OCI-LY3 (cell line): ENCODE measurements around the gene DUSP10.

Experiments used
- H2AFZ ChIP-seq: fragments of 200-600, 300-600 bp; shearing (Covaris generic); 2 replicates; pipeline ENCODE4 v1.6.0; 2014; ENCODE audit warnings: antibody characterized with exemption, low read depth, low read length
- H3K27ac ChIP-seq: fragments of 200-600, 300-600 bp; sonication (generic); 2 replicates; pipeline ENCODE4 v1.5.1; 2014; ENCODE audit warnings: mild to moderate bottlenecking, low read length, moderate library complexity, mixed read lengths
- H3K27me3 ChIP-seq: fragments of 200-600, 300-600 bp; sonication (generic); 2 replicates; pipeline ENCODE4 v1.6.1; 2014; ENCODE audit warnings: low read depth, low read length, mixed read lengths
- H3K36me3 ChIP-seq: fragments of 200-600, 300-600 bp; sonication (generic); replicated peaks from 2 replicates; pipeline ENCODE3; 2014; ENCODE audit warnings: low read depth, low read length, mixed read lengths
- H3K4me1 ChIP-seq: fragments of 300-600, 200-600 bp; sonication (generic); 2 replicates; pipeline ENCODE4 v1.6.1; 2014; ENCODE audit warnings: low read length, mixed read lengths
- H3K4me2 ChIP-seq: fragments of 200-600, 300-600 bp; sonication (generic); 2 replicates; pipeline ENCODE4 v1.6.1; 2014; ENCODE audit warnings: low read length, mixed read lengths
- H3K4me3 ChIP-seq: fragments of 300-600, 200-600 bp; sonication (generic); 2 replicates; pipeline ENCODE4 v1.5.1; 2014; ENCODE audit warnings: antibody characterized with exemption, mild to moderate bottlenecking, low read length, moderate library complexity
- H3K79me2 ChIP-seq: fragments of 300-600, 200-600 bp; shearing (Covaris generic); 2 replicates; pipeline ENCODE4 v1.6.1; 2014; ENCODE audit warnings: mild to moderate bottlenecking, low read length, mixed read lengths
- H3K9ac ChIP-seq: fragments of 300-600, 200-600 bp; shearing (Covaris generic); 2 replicates; pipeline ENCODE4 v1.6.0; 2014; ENCODE audit warnings: mild to moderate bottlenecking, low read length, moderate library complexity
- H3K9me3 ChIP-seq: fragments of 200-600, 300-600 bp; shearing (Covaris generic); 2 replicates; pipeline ENCODE4 v1.6.1; 2014; ENCODE audit warnings: low read length, mixed read lengths; ENCODE audit not compliant: insufficient read depth
- H4K20me1 ChIP-seq: fragments of 200-600, 300-600 bp; sonication (generic); 2 replicates; pipeline ENCODE4 v1.6.1; 2016; ENCODE audit warnings: low read length, mixed read lengths; ENCODE audit not compliant: insufficient read depth
- CTCF ChIP-seq: fragments of 200-600, 300-600 bp; sonication (generic); IDR thresholded peaks from 2 replicates; pipeline ENCODE4 v1.5.1; 2014; ENCODE audit warnings: antibody characterized with exemption, low read length, low read depth
- EZH2phosphoT487 ChIP-seq: fragments of 200-600 bp; shearing (Covaris generic); IDR thresholded peaks from 2 replicates; pipeline ENCODE4 v1.6.1; 2018; ENCODE audit warnings: antibody characterized with exemption, mixed run types, low read depth

DUSP10 gene

DNA sequence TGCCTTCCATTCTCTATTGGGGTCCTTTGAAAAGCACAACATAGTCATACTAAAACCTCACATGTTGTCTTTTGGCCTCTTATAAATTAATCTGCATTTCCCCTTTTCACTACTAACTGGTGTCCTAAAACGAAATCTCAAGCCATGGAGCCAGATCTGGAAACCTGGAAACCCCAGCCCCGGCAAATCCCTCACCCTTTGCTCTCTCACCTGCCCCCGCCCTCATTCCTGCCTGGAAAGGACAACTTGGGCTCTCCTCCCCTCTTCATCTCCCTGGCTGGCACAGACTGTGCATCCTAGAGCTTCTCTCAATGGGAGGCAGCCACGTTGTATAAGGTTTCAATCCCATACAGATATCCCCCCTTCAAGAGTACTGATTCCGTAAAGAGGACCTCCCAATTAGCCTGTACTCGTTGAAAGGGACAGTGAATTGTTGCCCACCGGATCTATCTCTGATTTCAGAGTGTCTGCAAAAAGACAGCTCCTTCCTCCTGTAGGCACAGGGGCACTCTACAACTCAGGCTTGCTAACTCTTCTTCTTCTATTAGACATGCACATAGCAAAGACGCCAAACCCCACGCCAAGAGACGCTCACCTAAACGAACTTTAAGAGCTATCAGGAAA, 1.4 kb downstream of the DUSP10 start:
- no peak overlapping the region for H2AFZ ChIP-seq
- peak overlapping the region; percentile 78 for H3K27ac ChIP-seq

DNA sequence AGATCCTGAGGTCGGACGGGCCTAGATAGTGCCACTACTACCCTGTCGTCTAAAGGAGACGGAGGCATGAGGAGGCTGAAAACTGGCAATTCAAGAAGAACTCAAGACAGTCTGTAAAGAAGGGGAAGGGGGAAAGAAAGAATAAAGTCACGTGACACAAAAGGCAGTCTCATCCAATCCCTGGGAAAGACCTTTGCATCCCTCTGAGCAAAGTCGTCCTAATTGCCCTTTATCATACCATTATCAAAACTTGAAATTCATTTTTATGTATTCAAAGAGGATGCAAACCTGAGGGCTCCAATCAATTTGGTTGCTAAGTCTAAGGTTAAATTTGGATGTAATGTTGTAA, 2.2 kb downstream of the DUSP10 start:
- no peak overlapping the region for H3K27ac ChIP-seq
- no peaks in the 10 kb centered on the region for H3K9me3 ChIP-seq
- H3K36me3 ChIP-seq = peaks cover 52% of the 10 kb centered on the region
- no peaks in the 10 kb centered on the region for H3K27me3 ChIP-seq
- peak overlapping the region; percentile 86 for H3K4me3 ChIP-seq
- peaks cover 71% of the 10 kb centered on the region for H3K79me2 ChIP-seq
- H3K4me1 ChIP-seq = peaks cover 42% of the 10 kb centered on the region
- H4K20me1 ChIP-seq = peaks cover 55% of the 10 kb centered on the region
- H2AFZ ChIP-seq = no peak overlapping the region
- peak overlapping the region; percentile 92 for H3K4me2 ChIP-seq
- TF ChIP-seq CTCF (no peak), EZH2phosphoT487 (no peak)
- H3K9ac ChIP-seq = peak overlapping the region; percentile 81; the same call in 1 of the 2 replicates

More for the DNA sequence above, 1.4 kb downstream of the DUSP10 start:
- peaks cover 49% of the 10 kb centered on the region for H4K20me1 ChIP-seq
- peaks cover 63% of the 10 kb centered on the region for H3K79me2 ChIP-seq
- H3K4me1 ChIP-seq = peaks cover 36% of the 10 kb centered on the region
- H3K27me3 ChIP-seq = peaks cover under 1% of the 10 kb centered on the region; the same call in 1 of the 2 replicates
- peaks cover 46% of the 10 kb centered on the region for H3K36me3 ChIP-seq
- no peaks in the 10 kb centered on the region for H3K9me3 ChIP-seq
- peak overlapping the region; percentile 81 for H3K9ac ChIP-seq
- peak overlapping the region; percentile 86 for H3K4me3 ChIP-seq
- H3K4me2 ChIP-seq = peak overlapping the region; percentile 92
- TF ChIP-seq EZH2phosphoT487 (no peak), CTCF (no peak)

- peaks cover 57% of the 10 kb centered on the region for H3K36me3 ChIP-seq
- no peaks in the 10 kb centered on the region for H3K27me3 ChIP-seq
- no peak overlapping the region for H3K9ac ChIP-seq
- H3K4me1 ChIP-seq = peaks cover 44% of the 10 kb centered on the region
- H3K79me2 ChIP-seq = peaks cover 76% of the 10 kb centered on the region
- H3K4me2 ChIP-seq = peak overlapping the region; percentile 1; the same call in 1 of the 2 replicates
- TF ChIP-seq EZH2phosphoT487 = no peak
- TF ChIP-seq CTCF = no peak
- no peak overlapping the region for H3K4me3 ChIP-seq
- no peak overlapping the region for H2AFZ ChIP-seq
- H3K27ac ChIP-seq = no peak overlapping the region
- no peaks in the 10 kb centered on the region for H3K9me3 ChIP-seq
- peaks cover 60% of the 10 kb centered on the region for H4K20me1 ChIP-seq
Measured at GRCh38 chr1:221739018-221739676, 2.7 kb downstream of the DUSP10 start.

GRCh38 chr1:221736714-221737113, 5.2 kb downstream of the DUSP10 start:
- peaks cover 75% of the 10 kb centered on the region for H3K36me3 ChIP-seq
- H3K9ac ChIP-seq = no peak overlapping the region
- H4K20me1 ChIP-seq = peaks cover 77% of the 10 kb centered on the region
- H3K4me1 ChIP-seq = peaks cover 50% of the 10 kb centered on the region
- H3K79me2 ChIP-seq = peaks cover 99% of the 10 kb centered on the region
- no peak overlapping the region for H3K27ac ChIP-seq
- no peak for TF ChIP-seq CTCF
- no peak for TF ChIP-seq EZH2phosphoT487
- no peaks in the 10 kb centered on the region for H3K27me3 ChIP-seq
- H3K4me3 ChIP-seq = no peak overlapping the region
- no peaks in the 10 kb centered on the region for H3K9me3 ChIP-seq
- no peak overlapping the region for H3K4me2 ChIP-seq
- H2AFZ ChIP-seq = no peak overlapping the region
